Neural progenitor cell (in vitro differentiated cells): ENCODE measurements around the gene NAT9.

ENCODE experiments used
- EZH2 ChIP-seq: fragments of 200-600 bp; sonication (generic); IDR thresholded peaks from 2 replicates; pipeline ENCODE4 v1.6.1; 2017; ENCODE audit warnings: antibody characterized with exemption, mild to moderate bottlenecking, moderate library complexity
- TF ChIP-seq, protein P1 (sequence below): fragments of 200-600 bp; sonication (generic); IDR thresholded peaks from 2 replicates; pipeline ENCODE4 v1.5.1; 2017; ENCODE audit warnings: antibody characterized with exemption, mild to moderate bottlenecking

DNA sequence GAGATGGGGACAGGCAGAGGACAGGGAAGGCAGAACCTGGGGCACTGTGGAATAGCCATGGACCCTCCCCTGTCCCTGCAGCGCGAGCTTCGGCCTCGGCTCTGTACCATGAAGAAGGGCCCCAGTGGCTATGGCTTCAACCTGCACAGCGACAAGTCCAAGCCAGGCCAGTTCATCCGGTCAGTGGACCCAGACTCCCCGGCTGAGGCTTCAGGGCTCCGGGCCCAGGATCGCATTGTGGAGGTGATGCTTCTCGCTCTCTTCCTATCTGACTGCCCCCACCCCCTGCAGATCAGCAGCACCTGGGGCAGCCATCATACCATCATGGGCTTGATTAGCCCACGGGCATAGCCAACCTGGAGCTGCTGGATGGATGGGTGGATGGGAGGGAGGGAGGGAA, 14.2 kb downstream of the NAT9 start:
- TF ChIP-seq EZH2, result no peak
- TF ChIP-seq, protein P1, sequence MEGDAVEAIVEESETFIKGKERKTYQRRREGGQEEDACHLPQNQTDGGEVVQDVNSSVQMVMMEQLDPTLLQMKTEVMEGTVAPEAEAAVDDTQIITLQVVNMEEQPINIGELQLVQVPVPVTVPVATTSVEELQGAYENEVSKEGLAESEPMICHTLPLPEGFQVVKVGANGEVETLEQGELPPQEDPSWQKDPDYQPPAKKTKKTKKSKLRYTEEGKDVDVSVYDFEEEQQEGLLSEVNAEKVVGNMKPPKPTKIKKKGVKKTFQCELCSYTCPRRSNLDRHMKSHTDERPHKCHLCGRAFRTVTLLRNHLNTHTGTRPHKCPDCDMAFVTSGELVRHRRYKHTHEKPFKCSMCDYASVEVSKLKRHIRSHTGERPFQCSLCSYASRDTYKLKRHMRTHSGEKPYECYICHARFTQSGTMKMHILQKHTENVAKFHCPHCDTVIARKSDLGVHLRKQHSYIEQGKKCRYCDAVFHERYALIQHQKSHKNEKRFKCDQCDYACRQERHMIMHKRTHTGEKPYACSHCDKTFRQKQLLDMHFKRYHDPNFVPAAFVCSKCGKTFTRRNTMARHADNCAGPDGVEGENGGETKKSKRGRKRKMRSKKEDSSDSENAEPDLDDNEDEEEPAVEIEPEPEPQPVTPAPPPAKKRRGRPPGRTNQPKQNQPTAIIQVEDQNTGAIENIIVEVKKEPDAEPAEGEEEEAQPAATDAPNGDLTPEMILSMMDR, result no peak
